Measurements from ENCODE around the gene GPER1.

- TF ChIP-seq CTCF (IDR thresholded peaks at IDR 0.05; ENCODE audit: insufficient read depth, low read length, poor library complexity, severe bottlenecking) (no peak), EZH2phosphoT487 (conservative IDR thresholded peaks at IDR 0.05; ENCODE audit: low read length) (no peak)
Measured at GRCh38 chr7:1111156-1111555, 23.2 kb downstream of the GPER1 start.

Measured in SU-DHL-6 (cell line).